CD4-positive, alpha-beta T cell treated with Interleukin-1 beta for 1 hour (primary cell): ENCODE data around the gene SNIP1.
"Not testable (repeated sequence)": the region's sequence is repeated elsewhere in the genome, so short reads cannot be mapped to it uniquely, and the experiment has no call there.

Experiments
- DNase-seq, 2 donors: peaks; one replicate each; pipeline ENCODE4 v3.0.0-alpha.2; 2020 to 2022

The SNIP1 gene, protein sequence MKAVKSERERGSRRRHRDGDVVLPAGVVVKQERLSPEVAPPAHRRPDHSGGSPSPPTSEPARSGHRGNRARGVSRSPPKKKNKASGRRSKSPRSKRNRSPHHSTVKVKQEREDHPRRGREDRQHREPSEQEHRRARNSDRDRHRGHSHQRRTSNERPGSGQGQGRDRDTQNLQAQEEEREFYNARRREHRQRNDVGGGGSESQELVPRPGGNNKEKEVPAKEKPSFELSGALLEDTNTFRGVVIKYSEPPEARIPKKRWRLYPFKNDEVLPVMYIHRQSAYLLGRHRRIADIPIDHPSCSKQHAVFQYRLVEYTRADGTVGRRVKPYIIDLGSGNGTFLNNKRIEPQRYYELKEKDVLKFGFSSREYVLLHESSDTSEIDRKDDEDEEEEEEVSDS

DNA sequence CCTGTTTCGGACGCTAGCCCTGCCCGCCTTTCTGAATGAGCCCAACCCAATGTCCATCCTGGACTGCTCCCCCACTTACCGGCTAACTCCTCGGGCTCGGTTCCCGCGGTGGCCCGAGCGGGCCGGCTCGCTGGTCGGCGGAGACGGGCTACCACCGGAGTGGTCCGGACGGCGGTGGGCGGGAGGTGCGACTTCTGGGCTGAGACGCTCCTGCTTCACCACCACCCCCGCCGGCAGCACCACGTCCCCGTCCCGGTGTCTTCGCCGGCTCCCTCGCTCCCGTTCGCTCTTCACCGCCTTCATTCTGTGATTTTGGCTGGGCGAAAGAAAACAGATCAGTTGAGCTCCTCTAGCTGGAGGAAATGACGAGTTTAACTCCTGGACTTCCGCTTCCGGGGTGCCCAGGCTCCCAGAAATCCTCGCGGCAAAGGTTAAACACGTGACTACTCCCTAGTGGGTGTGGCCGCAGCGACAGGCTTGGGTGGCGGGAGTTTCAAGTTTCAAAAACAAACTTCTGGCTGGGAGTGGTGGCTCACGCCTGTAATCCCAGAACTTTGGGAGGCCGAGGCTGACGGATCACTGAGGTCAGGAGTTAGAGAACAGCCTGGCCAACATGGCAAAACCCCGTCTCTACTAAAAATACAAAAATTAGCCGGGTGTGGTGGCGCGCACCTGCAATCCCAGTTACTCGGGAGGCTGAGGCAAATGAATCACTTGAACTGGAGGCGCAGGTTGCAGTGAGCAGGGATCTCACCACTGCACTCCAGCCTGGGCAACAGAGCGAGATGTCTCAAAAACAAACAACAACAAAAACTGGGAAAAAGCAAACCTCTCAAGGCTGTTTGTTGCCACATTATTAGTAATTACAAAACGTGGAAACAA is at the start of gene SNIP1:
Gene SNIP1, minus strand, starts transcription at position 367 of the 882 bp plus-strand sequence. Its CDS starts 64 bp downstream, at position 303.
- DNase-seq = peak; percentile 93 to 94

DNA sequence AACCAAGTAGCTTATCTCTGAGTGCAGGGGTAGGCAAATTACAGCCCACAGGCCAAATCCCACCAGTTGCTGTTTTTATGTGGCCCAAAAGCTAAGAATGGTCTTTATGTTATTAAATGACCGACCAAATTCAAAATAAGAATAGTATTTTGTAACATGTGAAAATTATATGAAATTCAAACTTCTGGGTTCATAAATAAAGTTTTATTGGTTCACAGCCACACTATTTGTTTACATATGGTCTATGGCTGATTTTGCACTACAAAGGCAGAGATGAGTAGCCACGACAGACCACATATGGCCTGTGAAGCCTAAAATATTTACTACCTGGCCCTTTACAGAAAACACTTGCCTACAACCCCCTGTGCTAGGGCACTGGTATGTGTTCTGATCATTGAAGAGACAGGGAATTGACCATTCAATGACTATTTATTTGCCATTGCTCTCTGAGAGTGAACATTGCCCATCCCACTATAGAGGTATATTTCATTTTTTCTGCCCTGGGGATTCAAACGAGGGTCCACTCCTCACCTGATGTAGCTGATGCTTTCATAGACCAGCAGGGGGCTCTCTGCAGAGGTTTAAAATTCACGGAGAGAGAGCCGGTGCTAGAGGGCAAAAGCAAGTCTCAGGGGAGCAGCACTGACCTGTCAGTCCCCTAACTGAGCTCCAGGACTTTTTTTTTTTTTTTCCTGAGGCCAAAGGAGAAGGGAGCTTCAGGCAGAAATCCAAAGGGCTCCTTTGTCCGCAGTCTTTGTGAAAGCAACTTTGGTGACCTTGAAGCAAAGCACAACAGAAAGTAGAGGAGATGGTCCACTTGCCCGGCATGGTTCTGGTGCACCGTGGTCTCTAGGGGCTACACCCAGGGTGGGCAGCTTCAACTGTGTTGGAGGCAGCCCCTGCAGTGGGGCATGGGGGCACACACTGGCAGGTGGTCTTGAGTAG is 48.9 kb upstream of the SNIP1 start:
- DNase-seq = peak; percentile 36 to 62

DNA sequence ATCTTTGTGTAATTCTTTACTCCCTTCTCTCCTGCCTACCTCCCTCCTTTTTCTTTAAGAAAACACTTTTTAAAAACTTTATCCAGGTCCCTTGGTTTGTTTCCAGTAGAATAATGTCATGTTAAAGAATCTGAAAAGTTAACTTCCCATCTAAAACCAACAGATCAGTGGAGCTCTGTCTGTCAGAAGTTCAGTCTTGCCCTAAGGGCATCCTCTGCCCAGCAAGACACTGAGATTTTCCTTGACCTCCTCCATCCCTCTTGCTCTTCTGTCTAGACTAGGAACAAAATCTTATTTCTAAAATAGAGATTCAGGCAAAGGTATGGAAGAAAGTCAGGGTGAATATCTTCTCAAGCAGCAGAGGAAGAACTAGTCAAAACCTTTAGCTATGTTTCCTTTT is 47.3 kb upstream of the SNIP1 start:
- no peak for DNase-seq

DNA sequence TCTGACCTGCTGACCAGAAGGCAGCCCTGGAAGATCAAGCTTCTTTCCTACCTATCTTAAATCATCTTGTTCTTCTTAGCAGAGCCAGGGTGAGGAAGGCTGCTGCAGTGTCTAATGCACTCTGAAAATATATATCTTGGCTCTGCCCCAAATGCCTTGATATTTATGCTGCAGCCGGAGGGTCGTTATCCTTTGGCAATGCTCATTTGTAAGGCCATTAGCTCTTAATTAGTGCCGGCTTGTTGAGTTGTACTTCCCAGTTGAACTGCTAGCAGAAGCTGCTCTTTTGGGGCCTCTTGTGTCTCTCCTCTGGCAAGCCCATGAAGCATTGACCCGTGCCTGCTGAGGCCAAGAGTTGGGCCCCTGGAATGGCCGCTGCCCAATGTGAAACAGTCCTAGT is 45.8 kb upstream of the SNIP1 start:
- no peak for DNase-seq

DNA sequence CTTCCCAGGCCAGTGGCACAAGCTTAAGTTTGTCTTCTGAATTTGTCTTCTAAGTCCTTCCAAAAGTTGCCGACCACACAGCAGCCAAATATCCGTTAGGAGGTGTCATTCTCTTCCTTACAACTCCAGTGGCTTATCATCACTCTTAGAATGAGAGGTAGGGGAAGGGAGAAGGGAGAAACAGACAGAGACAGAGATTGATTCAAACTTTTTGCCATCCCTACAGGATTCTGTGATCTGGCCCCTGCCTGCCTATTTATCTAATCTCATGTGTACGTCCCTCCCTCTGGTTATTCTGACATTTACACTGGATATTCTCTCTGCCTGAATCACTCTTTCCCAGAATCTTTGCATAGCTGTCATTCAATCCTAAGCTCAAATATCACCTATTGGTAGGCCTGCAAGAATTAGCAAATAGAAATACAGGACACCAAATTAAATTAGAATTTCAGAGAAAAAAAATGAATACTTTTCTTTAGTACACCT is 42.1 kb upstream of the SNIP1 start:
- DNase-seq = no peak

DNA sequence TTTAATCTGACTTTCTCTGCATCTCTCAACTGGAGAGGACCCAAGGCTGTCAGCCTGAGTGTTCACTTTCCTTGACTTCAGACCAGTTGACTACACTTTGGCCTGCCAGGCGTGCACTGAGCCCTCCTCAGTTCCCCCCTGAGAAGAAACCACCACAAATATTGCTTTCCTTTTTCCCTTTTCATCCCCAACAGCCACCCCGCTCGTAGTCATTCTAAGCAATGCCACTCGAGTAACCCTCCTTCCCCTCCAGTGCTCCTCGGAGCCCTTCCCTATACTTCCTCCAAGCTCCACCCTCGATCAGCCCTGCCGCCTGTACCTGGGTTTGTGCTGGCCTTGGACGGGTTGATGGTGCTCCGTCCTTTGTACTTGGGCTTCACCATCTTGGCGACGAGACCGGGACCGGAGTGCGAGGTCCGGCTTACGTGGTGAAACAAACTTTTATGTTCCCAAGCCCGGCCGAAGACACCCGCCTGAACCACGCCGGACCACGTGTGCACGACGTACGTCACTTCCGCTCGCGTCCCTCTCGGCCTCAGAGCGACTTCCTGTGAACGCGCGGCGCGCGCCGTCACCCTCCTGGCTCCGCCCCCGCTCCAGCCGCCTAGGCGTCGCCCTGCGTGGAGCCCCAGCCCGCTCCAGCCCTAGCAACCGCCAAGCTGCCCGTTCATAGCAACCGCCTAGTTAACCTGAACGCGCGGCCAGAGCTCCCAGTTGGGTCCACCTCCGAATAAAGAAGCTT is 41.5 kb upstream of the SNIP1 start, which contains the start of gene GNL2:
Gene GNL2, minus strand, starts transcription at position 498 of the 742 bp plus-strand sequence. Its CDS starts 115 bp downstream, at position 383.
- DNase-seq = peak; percentile 97 to 98

DNA sequence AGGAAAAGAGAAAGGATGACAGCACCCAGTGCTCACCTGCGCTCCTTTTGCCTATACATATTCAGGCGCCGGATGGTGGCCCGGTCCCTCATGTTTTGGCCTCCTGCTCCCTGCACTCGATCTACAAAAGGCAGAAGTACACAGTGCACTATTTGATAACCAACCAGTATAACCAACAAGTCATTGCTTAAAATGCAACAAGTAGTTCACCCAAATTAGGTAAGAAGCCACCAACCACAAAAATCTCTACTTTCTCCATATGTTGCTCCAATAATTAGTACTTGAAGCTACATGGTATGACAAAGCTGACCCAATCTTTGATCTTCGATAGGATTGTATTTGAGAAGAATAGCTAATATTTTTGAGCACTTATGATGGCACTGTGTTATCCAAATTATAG is 39.6 kb upstream of the SNIP1 start:
- DNase-seq = no peak

DNA sequence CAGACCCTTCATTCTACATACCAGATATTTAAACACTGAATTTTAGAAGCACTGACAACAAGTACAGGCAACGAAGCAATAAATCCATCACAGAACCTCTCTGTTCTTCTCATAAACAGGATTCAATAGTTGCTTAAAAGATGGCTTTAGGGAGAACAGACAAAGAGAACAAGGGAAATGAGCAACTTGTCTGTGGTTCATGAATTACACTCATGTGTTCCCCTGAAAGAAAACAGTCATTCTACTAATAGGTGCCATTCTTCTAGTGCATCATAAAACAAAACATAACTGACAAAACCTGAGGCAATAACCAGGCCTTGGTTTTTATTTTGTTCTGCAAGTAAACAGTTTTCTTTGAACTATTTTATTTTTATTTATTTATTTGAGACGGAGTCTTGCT is 34.8 kb upstream of the SNIP1 start:
- DNase-seq = no peak

DNA sequence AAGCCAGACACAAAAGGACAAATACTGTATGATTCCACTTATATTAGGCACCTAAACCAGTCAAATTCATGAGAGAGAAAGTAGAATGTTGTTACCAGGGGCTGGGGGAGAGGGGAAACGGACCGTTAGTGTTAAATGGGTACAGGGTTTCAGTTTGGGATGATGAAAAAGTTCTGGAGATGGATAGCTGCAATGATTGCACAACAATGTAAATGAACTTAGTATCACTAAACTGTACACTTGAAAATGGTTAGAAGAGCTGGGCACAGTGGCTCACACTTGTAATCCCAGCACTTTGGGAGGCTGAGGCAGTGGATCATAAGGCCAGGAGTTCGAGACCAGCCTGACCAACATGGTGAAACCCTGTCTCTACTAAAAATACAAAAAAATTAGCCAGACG is 30.5 kb upstream of the SNIP1 start:
- not testable (repeated sequence) for DNase-seq

DNA sequence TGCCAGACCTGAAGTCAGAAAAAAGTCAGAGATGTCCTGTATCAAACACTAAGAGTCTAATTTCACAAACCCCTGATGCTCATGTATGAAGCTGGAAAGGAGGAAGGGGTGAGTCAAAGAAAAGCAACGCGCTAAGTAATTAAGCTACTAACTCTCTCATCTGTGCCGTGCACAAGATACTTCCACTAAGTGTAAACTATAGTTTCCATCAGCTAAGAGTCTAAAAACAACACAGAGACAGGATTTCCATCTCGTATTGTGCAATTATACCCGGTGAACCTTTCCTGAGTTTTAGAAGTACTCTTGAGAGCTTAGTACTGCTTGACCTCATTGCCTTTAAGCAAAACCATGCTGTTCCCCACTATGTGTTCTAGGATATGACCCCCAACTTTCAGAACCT is 21.6 kb upstream of the SNIP1 start:
- DNase-seq = no peak

DNA sequence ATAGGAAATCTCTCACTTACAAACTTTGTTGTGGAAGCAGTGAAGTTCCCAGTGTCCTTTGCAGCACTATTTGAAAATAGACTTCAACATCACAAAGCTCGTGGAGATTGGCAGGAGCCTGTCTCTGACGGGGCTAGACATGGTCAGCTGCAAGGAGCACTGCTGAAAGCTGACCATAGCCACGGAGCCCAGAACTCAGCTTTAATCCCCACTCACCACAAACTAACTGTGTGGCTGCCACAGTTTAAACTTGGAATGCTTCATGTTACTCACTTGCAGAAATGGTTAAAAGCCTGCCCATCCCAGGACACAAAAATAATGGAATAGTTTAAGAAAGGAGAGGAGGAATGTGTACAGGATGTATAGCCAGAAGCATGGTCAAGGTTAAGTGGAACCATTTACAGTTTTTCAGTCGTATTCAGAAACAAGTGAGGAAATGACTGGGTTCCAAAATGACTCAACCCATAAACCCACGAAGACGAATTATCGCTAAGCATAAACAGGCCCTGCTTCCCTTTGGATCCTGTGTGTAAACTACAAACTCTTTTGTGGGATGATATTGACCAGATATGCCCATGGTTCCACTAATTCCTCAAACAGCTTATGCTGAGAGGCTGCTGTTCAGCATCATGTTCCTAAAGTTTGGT is 20.9 kb upstream of the SNIP1 start:
- DNase-seq = no peak

DNA sequence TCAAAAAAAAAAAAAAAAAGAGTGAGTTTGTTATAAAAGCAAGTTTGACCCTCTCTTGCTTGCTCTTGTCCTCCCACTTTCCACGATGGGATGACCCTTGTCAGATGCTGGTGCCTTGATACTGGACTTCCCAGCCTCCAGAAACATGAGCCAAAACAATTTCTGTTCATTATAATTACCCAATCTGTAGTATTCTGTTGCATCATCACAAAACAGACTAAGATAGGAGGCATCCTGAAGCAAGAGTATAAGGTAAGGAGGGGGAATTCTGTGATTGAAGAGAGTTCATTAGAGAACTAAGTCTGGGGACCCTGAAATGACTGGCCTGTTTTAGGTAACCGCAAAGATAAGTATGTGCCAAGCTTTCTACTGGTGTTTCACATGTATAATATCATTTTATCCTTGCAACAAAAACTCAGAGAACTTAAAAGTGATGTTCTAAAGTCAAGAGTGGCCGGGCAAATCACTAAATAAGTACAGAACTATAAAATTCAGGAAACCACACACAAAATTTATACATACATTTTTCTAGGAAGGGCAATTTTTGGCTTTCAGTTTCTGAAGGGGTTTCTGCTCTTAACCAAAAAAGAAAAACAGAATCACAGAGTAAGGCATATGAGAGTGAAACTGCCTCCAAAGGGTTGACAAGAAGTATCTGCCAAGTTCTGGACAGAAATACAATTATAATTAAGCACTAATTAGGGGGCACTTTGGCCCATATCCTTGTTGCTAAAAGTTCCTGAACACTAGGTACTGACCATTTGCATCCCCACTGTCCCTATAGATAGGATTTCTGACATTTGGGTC is 16.6 kb upstream of the SNIP1 start:
- DNase-seq = no peak

DNA sequence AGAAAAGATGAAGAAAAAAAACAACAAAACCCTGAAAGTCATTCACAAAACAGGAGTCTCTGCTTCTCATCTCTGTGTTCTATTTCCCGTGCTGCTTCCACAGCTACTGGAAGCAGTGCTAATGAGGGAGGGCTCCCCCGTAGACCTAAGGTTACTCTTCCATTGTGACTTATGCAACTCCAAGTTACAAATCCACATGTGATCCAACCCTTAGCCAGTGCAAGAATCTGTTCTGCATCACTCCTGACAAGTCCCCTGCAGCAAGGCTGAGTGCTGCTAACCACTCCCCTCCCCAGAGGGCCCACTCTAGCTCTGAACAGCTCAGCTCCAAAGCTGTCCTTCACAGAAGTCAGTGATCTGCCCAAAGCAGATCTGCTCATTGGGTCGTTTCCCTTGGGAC is 12.9 kb upstream of the SNIP1 start:
- no peak for DNase-seq

DNA sequence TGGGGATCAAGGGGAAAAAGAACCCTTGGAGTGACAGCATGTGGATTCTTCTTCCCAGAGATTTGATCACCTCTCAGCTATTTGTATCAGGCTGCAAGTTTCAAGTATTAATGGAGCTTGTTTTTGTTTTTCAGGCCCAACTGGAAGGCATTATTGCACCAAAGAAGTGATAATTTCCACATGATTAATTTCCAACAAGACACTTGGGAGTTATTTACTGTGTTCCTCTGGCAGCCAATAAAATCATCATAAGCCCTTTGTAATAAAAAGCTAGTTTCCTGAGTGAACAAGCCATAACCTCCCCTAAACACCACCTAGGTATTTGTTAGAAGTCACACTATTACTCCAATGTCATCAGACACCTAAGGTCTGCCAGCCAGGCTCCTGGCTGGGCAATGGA is 10.8 kb upstream of the SNIP1 start:
- DNase-seq = no peak

DNA sequence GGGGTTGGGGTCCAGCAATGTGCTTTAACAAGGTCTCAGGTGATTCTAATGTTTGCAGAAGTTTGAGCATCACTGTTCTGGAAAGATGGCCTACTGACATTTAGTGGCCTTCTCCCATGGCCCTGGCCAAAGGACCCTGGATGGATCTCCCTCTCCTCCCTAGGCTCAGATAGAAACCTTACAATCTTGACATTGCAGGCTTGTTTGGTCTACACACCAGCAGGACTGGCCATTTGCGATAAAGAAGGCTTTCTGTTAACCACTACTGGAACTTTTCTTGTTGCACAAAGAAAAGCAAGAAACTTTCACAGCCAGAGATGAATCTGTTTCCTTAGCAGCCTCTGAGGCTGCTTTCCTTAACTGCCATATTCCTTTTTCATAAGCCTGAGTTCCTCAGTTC is 8.9 kb upstream of the SNIP1 start:
- no peak for DNase-seq

DNA sequence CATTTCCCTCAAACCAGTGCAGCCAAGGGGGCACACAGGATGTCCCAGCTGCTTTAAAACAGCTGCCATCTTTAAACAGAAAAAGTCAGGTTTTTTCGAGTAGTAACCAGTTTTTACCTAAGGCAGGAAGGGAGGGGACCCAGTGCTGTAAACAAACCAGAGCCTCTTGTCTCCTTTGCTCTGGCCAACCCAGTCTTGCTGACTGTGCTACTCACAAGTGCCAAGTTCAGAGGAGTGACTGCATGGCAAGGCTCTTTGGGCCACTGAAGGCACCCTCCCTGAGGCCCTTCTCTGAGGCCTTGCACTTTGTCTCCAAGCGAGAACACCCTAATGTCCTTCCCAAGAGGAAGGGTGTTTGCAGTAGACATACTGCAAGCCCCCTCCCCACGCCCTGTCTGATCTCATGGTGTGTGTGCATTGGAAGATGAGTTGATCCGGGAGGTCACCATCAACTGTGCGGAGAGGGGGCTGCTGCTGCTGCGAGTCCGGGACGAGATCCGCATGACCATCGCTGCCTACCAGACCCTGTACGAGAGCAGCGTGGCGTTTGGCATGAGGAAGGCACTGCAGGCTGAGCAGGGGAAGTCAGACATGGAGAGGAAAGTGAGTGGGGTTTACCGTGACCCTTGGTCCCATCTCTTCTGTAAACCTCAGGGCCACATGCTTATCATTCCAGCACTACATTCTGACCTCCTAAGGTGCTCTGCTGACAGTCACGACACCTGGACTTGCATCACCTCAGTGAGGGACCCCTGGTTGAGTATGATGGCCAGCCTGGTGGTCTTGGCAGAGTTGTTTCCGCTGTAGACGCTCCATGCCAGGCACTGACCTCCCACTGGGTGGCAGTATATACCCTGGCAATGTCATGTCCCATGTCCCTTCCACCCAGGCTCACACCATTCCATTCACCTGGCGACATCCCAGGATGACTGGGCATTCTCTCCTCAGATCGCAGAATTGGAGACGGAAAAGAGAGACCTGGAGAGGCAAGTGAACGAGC is 7.3 kb upstream of the SNIP1 start:
- DNase-seq = peak; percentile 15 to 46

DNA sequence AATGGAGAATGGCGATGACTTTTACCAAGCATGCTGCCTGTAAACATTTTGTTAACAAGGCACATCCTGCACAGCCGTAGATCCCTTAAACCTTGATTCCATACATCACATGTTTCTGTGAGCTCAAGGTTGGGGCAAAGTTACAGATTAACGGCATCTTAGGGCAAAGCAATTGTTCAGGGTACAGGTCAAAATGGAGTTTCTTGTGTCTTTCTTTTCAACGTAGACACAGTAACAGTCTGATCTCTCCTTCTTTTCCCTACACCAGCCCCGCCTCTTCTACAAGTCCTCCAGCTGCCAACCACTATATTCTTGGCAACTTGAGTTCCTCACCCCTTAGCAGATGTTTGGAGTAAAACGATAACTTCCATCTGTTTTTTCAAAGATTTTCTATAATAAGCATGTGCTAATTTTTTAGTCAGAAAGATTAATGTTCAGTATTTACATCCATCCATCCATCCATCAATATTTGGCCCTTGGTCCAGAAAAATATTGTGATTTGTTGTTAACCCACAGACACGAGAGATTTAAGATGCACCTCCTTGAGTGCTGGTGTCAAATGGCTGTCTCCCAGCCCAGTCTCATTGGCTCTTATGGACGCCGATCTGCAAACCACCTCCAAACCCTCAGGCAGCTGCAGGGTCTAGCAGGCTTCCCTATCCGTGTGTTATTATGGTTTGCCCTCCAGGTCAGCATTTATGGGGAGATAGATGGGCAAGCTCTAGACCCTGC is 6.5 kb upstream of the SNIP1 start:
- DNase-seq = no peak

DNA sequence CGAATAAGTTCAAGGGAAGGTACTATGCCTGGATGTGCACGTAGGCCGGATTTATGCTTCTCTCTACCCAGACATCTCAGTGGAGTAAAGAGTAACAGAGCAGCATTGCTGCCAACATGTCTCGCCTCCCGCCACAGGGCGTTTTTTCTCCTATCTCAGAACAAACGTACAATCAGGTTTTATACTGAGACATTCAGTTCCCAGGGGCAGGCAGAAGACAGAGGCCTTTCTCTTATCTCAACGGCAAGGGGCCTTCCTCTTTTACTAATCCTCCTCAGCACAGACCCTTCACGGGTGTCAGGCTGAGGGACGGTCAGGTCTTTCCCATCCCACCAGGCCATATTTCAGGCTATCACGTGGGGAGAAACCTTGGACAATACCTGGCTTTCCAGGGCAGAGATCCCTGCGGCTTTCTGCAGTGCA is 5.9 kb upstream of the SNIP1 start:
- not testable (repeated sequence) for DNase-seq
